Coronary artery (tissue), 2 donors: Measurements from ENCODE around the gene VPS13D.

Experiments used
- DNase-seq: peaks from one replicate; pipeline ENCODE4 v3.0.0-alpha.2; 2017; ENCODE audit warnings: low spot score
- H3K27ac ChIP-seq, 2 donors: fragments of 200-600 bp; sonication (generic); one replicate each; pipeline ENCODE4 v1.5.1; 2016 to 2019
- H3K4me3 ChIP-seq: fragments of 200-600 bp; sonication (generic); 2 replicates; pipeline ENCODE4 v1.5.1; 2016; ENCODE audit warnings: mild to moderate bottlenecking, moderate library complexity
- TF ChIP-seq, protein P1 (sequence below): fragments of 200-600 bp; sonication (generic); IDR thresholded peaks from one replicate; pipeline ENCODE4 v1.5.1; 2019; ENCODE audit warnings: antibody characterized with exemption

Gene VPS13D

DNA sequence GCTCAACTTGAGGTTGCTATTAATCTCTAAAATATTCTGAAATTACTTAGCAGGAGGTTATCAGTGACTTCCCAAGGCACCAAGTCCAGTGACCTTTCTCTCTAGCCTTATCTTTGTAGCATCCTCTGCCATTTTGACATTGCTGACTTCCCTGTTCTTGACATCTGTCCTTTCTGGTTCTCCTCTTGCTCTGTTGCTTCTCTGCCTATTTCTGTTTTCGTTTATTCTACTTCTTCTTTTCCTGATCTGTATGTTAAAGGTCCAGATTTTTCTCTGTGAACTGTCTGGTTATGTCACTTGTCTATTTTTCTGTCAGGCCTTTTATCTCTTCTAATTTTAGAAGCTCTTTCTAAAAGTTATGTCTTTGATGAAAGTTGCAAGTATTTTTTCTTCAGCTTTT lies 178.8 kb downstream of the VPS13D start:
- no peak overlapping the region for H3K4me3 ChIP-seq
- peak overlapping the region; percentile 40 to 64 for H3K27ac ChIP-seq
- no peak for DNase-seq
- TF ChIP-seq, protein P1, sequence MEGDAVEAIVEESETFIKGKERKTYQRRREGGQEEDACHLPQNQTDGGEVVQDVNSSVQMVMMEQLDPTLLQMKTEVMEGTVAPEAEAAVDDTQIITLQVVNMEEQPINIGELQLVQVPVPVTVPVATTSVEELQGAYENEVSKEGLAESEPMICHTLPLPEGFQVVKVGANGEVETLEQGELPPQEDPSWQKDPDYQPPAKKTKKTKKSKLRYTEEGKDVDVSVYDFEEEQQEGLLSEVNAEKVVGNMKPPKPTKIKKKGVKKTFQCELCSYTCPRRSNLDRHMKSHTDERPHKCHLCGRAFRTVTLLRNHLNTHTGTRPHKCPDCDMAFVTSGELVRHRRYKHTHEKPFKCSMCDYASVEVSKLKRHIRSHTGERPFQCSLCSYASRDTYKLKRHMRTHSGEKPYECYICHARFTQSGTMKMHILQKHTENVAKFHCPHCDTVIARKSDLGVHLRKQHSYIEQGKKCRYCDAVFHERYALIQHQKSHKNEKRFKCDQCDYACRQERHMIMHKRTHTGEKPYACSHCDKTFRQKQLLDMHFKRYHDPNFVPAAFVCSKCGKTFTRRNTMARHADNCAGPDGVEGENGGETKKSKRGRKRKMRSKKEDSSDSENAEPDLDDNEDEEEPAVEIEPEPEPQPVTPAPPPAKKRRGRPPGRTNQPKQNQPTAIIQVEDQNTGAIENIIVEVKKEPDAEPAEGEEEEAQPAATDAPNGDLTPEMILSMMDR, result no peak

DNA sequence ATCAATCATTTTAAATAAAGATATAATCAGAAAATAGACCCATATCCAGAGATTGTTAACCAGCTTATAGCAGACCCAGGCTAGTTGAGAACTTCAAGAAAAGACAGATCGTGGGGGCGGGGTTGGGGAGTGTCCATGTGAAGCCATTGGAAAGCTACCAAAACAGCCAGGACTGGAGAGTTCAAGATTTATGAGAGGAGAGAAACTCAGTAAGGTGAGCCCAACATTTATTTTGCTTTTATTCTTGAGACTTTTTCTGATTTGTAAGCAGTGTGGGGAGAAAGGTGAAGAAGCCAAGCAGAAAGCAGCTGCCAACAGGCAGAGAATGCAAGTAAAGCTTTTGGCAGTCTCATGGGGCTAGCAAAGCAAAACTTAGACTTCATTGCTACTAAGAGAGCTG lies 179.9 kb downstream of the VPS13D start:
- H3K4me3 ChIP-seq, result no peak overlapping the region
- H3K27ac ChIP-seq, result peak overlapping the region in 1 of 2 donors; percentile 26
- TF ChIP-seq, protein P1, result no peak
- DNase-seq, result no peak

DNA sequence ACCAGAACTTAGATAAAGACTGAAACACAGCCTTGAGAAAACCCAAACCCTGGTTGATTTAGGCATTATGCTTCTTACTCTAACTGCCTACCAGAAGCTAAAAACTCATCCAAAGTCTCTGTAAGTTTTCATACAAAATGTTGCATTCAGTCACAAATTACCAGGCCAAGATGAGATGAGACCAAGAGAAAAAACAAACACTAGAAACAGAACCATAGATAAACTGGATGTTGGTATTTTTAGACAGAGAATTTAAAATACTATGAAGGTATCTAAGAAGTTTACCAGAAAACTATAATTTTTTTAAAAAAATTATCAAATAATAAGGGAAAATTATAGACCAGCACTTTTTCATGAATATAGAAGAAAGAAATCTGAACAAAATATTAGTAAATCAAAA lies 180.5 kb downstream of the VPS13D start:
- no peak overlapping the region for H3K4me3 ChIP-seq
- TF ChIP-seq, protein P1, result no peak
- peak overlapping the region in 1 of 2 donors; percentile 26 for H3K27ac ChIP-seq
- no peak for DNase-seq

DNA sequence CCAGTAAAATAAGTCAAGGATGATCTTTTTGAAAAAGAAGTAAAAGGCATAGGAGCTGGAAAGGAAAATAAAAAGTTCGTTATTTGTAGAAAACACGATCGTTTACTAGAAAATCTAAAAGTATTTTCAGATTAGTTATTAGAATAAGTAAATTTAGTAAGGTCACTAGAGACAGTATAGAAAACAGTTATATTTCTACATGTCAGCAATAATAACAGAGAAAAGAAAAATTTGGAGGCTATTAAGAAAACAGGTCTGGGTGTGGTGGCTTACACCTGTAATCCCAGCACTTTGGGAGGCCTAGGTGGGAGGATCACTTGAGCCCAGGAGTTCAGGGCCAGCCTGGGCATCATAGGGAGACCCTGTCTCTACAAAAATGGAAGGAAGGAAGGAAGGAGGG lies 181.3 kb downstream of the VPS13D start:
- Histone ChIP-seq H3K27ac (no peak overlapping the region), H3K4me3 (no peak overlapping the region)
- DNase-seq, result no peak
- TF ChIP-seq, protein P1, result no peak

DNA sequence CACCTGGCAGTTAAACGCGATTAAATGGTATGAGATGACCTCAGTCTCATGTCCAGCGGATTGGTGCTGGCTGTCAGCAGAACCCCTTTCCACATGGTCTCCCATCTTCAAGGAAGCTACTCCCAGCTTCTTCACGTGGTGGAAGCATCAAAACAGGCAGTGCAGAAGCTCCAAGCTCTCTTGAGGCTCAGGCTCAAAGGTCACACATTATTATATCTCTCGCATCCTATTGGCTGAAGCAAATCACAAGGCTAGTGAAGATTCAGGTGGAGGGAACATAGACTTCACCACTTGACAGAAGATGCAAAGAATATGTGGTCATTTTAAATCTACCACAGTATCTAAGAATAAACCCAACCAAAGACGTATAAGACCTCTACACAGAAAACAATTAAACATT lies 181.9 kb downstream of the VPS13D start:
- TF ChIP-seq, protein P1, result no peak
- no peak overlapping the region for H3K4me3 ChIP-seq
- no peak overlapping the region for H3K27ac ChIP-seq
- no peak for DNase-seq

DNA sequence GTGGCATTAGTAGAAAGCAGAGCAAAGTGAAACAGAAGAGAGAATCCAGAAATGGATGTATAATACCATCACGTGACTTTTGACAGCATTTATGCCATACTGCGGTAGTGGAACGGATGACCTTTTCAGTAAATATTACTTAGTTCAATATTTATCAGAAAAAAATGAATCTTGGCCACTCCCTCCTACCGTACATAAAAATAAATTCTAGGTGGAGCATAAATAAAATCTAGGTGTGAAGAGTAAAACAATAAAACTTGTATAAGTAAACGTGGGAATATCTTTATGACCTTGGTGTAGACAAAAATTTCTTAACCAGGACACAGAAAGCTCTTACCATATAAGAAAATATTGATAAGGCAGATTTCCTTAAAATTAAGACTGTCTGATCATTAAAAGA lies 182.6 kb downstream of the VPS13D start:
- Histone ChIP-seq H3K4me3 (no peak overlapping the region), H3K27ac (no peak overlapping the region)
- DNase-seq, result no peak
- TF ChIP-seq, protein P1, result no peak

DNA sequence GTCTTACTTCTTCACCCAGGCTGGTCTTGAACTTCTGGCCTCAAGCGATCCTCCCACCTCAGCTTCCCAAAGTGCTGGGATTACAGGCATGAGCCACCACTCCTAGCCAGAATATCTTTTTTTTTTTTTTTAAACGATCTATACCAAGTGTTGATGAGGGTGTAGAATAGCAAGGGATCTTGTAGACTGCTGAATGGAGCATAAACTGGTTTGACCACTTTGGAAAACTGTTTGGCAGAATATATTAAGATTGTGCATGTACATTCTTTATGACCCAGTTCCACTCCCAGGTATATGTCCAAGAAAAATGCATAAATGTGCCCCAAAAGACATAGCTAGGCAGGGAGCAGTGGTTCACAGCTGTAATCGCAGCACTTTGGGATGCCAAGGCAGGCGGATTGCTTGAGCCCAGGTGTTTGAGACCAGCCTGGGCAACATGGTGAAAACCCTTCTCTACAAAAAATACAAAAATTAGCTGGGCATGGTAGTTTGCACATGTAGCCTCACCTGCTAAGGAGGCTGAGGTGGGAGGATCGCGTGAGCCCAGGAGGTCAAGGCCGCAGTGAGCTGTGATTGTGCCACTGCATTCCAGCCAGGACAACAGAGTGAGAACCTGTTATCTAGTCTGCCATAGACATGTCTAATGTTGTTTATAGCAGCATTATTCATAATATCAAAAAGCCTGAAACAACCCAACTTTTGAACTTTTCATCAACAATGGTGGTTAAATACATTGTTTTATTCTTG lies 184.0 kb downstream of the VPS13D start:
- DNase-seq, result no peak
- Histone ChIP-seq H3K4me3 (no peak overlapping the region), H3K27ac (no peak overlapping the region)
- TF ChIP-seq, protein P1, result no peak
